PFSK-1 (cell line): Measurements from ENCODE around the gene ADAMTS17.

Experiments used
- FOXP2 ChIP-seq: optimal IDR thresholded peaks from 2 replicates; pipeline ENCODE3; 2011; ENCODE audit warnings: borderline replicate concordance, control low read depth, inconsistent platforms; ENCODE audit not compliant: insufficient read depth; ENCODE audit errors: extremely low read length, extremely low read depth
- POLR2AphosphoS5 ChIP-seq: IDR thresholded peaks from 2 replicates; pipeline ENCODE4 v1.6.1; 2012; ENCODE audit warnings: low read depth, mild to moderate bottlenecking, control low read depth, low read length, moderate library complexity
- SIN3A ChIP-seq: IDR thresholded peaks from 2 replicates; pipeline ENCODE4 v1.6.1; 2012; ENCODE audit warnings: mild to moderate bottlenecking, low read length, moderate library complexity, borderline replicate concordance; ENCODE audit not compliant: insufficient read depth
- TF ChIP-seq, protein P1 (sequence below), 2 experiments: IDR thresholded peaks; 2 replicates each; pipeline versions ENCODE4 v1.6.1 to v1.8.0; 2011 to 2012; ENCODE audit warnings: low read depth in 2 of 2, low read length in 2 of 2, control low read depth in 1 of 2, inconsistent platforms in 1 of 2, mild to moderate bottlenecking in 1 of 2, moderate library complexity in 1 of 2; ENCODE audit not compliant: insufficient read depth in 1 of 2

DNA sequence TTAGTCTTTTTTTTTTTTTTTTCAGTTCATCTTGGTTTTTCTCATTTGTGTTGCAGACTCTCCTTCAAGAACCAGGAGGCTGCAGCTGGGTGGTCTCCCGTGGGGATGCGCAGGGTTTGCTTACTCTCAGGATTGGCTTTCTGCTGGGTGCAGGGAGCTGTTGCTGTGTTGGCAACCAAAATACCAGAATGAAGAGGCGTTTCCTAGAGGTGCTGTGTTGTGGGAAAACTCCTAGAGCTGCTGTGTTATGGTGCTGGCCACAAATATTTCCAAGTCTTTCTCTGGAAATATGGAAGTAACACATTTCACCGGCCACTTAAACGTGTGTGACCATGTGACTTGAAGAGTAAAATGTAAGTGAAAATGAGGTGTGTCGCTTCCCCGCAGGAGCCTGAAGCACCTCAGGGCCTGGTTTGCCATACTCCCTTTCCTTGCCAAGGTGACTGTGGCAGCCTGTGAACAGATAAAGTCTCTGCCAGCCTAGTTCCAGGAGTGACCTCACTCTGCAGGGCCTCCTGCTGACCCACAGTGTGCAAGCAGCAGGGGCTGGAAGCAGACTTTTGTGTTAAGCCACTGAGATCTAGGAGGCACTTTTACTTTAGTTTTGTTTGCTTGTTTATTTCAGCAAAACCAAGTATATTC, 258.9 kb downstream of the ADAMTS17 start:
- TF ChIP-seq POLR2AphosphoS5 (no peak), SIN3A (no peak), FOXP2 (no peak)
- TF ChIP-seq, protein P1, sequence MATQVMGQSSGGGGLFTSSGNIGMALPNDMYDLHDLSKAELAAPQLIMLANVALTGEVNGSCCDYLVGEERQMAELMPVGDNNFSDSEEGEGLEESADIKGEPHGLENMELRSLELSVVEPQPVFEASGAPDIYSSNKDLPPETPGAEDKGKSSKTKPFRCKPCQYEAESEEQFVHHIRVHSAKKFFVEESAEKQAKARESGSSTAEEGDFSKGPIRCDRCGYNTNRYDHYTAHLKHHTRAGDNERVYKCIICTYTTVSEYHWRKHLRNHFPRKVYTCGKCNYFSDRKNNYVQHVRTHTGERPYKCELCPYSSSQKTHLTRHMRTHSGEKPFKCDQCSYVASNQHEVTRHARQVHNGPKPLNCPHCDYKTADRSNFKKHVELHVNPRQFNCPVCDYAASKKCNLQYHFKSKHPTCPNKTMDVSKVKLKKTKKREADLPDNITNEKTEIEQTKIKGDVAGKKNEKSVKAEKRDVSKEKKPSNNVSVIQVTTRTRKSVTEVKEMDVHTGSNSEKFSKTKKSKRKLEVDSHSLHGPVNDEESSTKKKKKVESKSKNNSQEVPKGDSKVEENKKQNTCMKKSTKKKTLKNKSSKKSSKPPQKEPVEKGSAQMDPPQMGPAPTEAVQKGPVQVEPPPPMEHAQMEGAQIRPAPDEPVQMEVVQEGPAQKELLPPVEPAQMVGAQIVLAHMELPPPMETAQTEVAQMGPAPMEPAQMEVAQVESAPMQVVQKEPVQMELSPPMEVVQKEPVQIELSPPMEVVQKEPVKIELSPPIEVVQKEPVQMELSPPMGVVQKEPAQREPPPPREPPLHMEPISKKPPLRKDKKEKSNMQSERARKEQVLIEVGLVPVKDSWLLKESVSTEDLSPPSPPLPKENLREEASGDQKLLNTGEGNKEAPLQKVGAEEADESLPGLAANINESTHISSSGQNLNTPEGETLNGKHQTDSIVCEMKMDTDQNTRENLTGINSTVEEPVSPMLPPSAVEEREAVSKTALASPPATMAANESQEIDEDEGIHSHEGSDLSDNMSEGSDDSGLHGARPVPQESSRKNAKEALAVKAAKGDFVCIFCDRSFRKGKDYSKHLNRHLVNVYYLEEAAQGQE (IDR thresholded peaks at IDR 0.05; ENCODE audit: insufficient read depth in 1 of 2, low read depth in 2 of 2, low read length in 2 of 2), result no peak
